HG03039 (cell line): Measurements from ENCODE around the gene CYP2W1.
"Not testable (repeated sequence)": the region's sequence is repeated elsewhere in the genome, so short reads cannot be mapped to it uniquely, and the experiment has no call there.

Experiments used
- ATAC-seq: cut with Tn5 transposase; IDR thresholded peaks from one replicate; pipeline ENCODE4 v1.9.1; 2021; ENCODE audit warnings: mild to moderate bottlenecking, moderate library complexity; ENCODE audit not compliant: unreplicated experiment

Gene CYP2W1

GRCh38 chr7:949021-949934 is 33.7 kb upstream of the CYP2W1 start:
- no peak for ATAC-seq

- ATAC-seq = no peak
Measured at GRCh38 chr7:951881-952547, 31.0 kb upstream of the CYP2W1 start.

GRCh38 chr7:952548-953441 is 30.2 kb upstream of the CYP2W1 start:
- ATAC-seq = no peak

GRCh38 chr7:953547-954327 is 29.2 kb upstream of the CYP2W1 start:
- ATAC-seq = peak; percentile 22

- ATAC-seq = peak; percentile 34
Measured at GRCh38 chr7:954330-955238, 28.4 kb upstream of the CYP2W1 start, which contains the start of gene ADAP1. TSS of gene ADAP1 (minus strand) at chr7:954680. CDS start at chr7:954477, 203 bp downstream.

GRCh38 chr7:956031-956430 is 26.9 kb upstream of the CYP2W1 start:
- no peak for ATAC-seq

GRCh38 chr7:957418-958220 is 25.4 kb upstream of the CYP2W1 start:
- no peak for ATAC-seq

- no peak for ATAC-seq
Measured at GRCh38 chr7:958221-959200, 24.5 kb upstream of the CYP2W1 start.

GRCh38 chr7:959271-959670 is 23.7 kb upstream of the CYP2W1 start:
- no peak for ATAC-seq

- ATAC-seq = not testable (repeated sequence)
Measured at GRCh38 chr7:959740-960139, 23.2 kb upstream of the CYP2W1 start.

- ATAC-seq = no peak
Measured at GRCh38 chr7:960269-960871, 22.6 kb upstream of the CYP2W1 start.

GRCh38 chr7:960972-961371 is 22.0 kb upstream of the CYP2W1 start:
- ATAC-seq = not testable (repeated sequence)

GRCh38 chr7:961546-962400 is 21.2 kb upstream of the CYP2W1 start:
- no peak for ATAC-seq

GRCh38 chr7:962401-963081 is 20.4 kb upstream of the CYP2W1 start:
- ATAC-seq = no peak
